Chondrocyte (in vitro differentiated cells): ENCODE results near the gene MYO7A. TPM values are rescaled to one million over a fixed set of nuclear protein-coding genes. Genes with fewer than 3 reads are reported as not detected.

Experiments used
- DNase-seq: peaks from one replicate; pipeline ENCODE4 v3.0.0; 2021; ENCODE audit warnings: mixed read lengths, low spot score
- H3K27ac Mint-ChIP-seq: one replicate; pipeline ENCODE4 v1.8.0; 2021; ENCODE audit warnings: mild to moderate bottlenecking, moderate library complexity, mixed read lengths; ENCODE audit not compliant: unreplicated experiment
- H3K27me3 Mint-ChIP-seq: 2 replicates; pipeline ENCODE4 v1.8.0; 2021; ENCODE audit warnings: low read depth, mixed read lengths
- H3K36me3 Mint-ChIP-seq: 2 replicates; pipeline ENCODE4 v1.8.0; 2021; ENCODE audit warnings: low read depth, mixed read lengths
- H3K4me1 Mint-ChIP-seq: 2 replicates; pipeline ENCODE4 v1.8.0; 2021; ENCODE audit warnings: low read depth, mild to moderate bottlenecking, mixed read lengths
- H3K4me3 Mint-ChIP-seq: one replicate; pipeline ENCODE4 v1.8.0; 2021; ENCODE audit warnings: mild to moderate bottlenecking, moderate library complexity, mixed read lengths; ENCODE audit not compliant: unreplicated experiment
- H3K9me3 Mint-ChIP-seq: 2 replicates; pipeline ENCODE4 v1.8.0; 2021; ENCODE audit warnings: low read depth, mixed read lengths
- CTCF ChIP-seq: fragments of 200-600 bp; sonication (generic); IDR thresholded peaks from 2 replicates; pipeline ENCODE4 v1.5.0; 2021; ENCODE audit warnings: antibody characterized with exemption, mild to moderate bottlenecking, moderate library complexity
- total RNA-seq: library from RNA; stranded (reverse); gene quantifications from 3 replicates; pipeline ENCODE4 v1.2.1, GENCODE V29; 2021

Gene MYO7A
- total RNA-seq, 1 donor from 2014 or later, result not detected

GRCh38 chr11:77114089-77114463 lies 14.0 kb upstream of the MYO7A start:
- no peak overlapping the region for H3K4me3 Mint-ChIP-seq
- DNase-seq, result peak; percentile 43
- peaks cover 11% of the 10 kb centered on the region for H3K4me1 Mint-ChIP-seq
- H3K27me3 Mint-ChIP-seq, result no peaks in the 10 kb centered on the region
- no peak overlapping the region for H3K27ac Mint-ChIP-seq
- TF ChIP-seq CTCF, result no peak
- H3K36me3 Mint-ChIP-seq, result no peaks in the 10 kb centered on the region
- H3K9me3 Mint-ChIP-seq, result no peaks in the 10 kb centered on the region

GRCh38 chr11:77115181-77115611 lies 12.8 kb upstream of the MYO7A start:
- H3K9me3 Mint-ChIP-seq, result no peaks in the 10 kb centered on the region
- H3K27ac Mint-ChIP-seq, result no peak overlapping the region
- TF ChIP-seq CTCF, result peak; percentile 43
- H3K4me1 Mint-ChIP-seq, result peaks cover under 1% of the 10 kb centered on the region
- H3K36me3 Mint-ChIP-seq, result no peaks in the 10 kb centered on the region
- peak; percentile 91 for DNase-seq
- no peaks in the 10 kb centered on the region for H3K27me3 Mint-ChIP-seq
- no peak overlapping the region for H3K4me3 Mint-ChIP-seq

- no peaks in the 10 kb centered on the region for H3K4me1 Mint-ChIP-seq
- H3K4me3 Mint-ChIP-seq, result no peak overlapping the region
- no peaks in the 10 kb centered on the region for H3K9me3 Mint-ChIP-seq
- H3K27ac Mint-ChIP-seq, result no peak overlapping the region
- no peaks in the 10 kb centered on the region for H3K27me3 Mint-ChIP-seq
- H3K36me3 Mint-ChIP-seq, result peaks cover 4% of the 10 kb centered on the region
- no peak for TF ChIP-seq CTCF
- DNase-seq, result peak; percentile 76
Observed at GRCh38 chr11:77115956-77116355, 12.1 kb upstream of the MYO7A start.

GRCh38 chr11:77117492-77117891 lies 10.6 kb upstream of the MYO7A start:
- Mint-ChIP-seq H3K27me3 (no peaks in the 10 kb centered on the region), H3K4me1 (no peaks in the 10 kb centered on the region), H3K36me3 (peaks cover 5% of the 10 kb centered on the region), H3K9me3 (no peaks in the 10 kb centered on the region), H3K27ac (no peak overlapping the region), H3K4me3 (no peak overlapping the region)
- no peak for TF ChIP-seq CTCF
- DNase-seq, result peak; percentile 46

- no peak overlapping the region for H3K4me3 Mint-ChIP-seq
- peak; percentile 86 for DNase-seq
- H3K4me1 Mint-ChIP-seq, result no peaks in the 10 kb centered on the region
- H3K9me3 Mint-ChIP-seq, result no peaks in the 10 kb centered on the region
- no peak for TF ChIP-seq CTCF
- no peak overlapping the region for H3K27ac Mint-ChIP-seq
- no peaks in the 10 kb centered on the region for H3K27me3 Mint-ChIP-seq
- H3K36me3 Mint-ChIP-seq, result peaks cover 7% of the 10 kb centered on the region
Observed at GRCh38 chr11:77118086-77118485, 10.0 kb upstream of the MYO7A start.
